ENCODE data around the gene SMYD4.
"Not testable (repeated sequence)": the region's sequence is repeated elsewhere in the genome, so short reads cannot be mapped to it uniquely, and the experiment has no call there.

The SMYD4 gene

DNA sequence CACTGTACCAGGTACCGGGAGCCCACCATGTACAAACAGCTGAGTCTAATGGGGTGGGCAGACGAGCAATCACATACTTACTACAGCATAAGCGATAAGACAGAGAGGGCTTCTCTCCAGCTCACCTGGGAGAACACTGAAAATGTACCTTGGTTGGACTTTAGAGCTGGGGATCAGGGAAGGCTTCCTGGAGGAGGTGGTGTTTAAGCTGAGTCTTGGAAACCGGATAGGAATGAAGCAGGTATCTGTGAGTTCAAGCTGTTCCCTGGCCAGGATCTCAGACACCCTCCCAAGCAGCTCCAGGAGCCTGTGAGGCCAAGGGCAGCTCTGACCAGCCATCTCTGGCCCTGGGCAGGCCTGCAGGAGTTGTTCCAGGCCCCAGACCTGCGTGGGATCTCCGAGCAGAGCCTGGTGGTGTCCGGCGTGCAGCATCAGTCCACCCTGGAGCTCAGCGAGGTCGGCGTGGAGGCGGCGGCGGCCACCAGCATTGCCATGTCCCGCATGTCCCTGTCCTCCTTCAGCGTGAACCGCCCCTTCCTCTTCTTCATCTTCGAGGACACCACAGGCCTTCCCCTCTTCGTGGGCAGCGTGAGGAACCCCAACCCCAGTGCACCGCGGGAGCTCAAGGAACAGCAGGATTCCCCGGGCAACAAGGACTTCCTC is 75.8 kb downstream of the SMYD4 start:
- no peak for DNase-seq

DNA sequence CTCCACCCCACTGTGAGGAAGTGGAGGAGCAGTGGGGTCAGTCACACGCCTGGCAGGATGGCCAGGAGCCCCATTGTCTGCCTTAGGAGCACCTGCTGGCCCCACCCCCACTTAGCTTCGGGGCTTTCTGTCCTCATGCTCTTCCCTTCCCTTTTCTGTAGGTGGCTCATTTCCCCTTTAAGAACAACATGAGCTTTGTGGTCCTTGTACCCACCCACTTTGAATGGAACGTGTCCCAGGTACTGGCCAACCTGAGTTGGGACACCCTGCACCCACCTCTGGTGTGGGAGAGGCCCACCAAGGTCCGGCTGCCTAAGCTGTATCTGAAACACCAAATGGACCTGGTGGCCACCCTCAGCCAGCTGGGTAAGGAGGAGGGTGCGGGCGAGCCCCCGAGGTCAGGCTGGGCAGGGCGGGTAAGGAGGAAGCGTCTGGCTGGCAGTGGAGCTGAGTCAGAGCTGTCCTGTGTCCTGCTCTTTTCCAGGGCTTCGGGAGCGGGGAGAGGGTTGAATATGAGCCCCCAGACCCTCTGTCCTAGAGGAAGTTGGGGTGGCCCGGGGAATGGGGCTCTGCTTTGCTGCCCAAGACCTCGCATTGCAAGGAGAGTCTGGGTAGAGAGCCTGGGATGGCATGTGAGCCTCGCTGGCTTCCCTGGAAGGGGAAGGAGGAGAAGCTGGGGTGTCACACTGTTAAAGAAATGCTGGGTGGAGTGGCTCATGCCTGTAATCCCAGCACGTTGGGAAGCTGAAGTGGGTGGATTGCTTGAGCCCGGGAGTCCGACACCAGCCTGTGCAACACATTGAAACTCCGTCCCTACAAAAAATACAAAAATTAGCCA is 77.1 kb downstream of the SMYD4 start:
- no peak for DNase-seq

DNA sequence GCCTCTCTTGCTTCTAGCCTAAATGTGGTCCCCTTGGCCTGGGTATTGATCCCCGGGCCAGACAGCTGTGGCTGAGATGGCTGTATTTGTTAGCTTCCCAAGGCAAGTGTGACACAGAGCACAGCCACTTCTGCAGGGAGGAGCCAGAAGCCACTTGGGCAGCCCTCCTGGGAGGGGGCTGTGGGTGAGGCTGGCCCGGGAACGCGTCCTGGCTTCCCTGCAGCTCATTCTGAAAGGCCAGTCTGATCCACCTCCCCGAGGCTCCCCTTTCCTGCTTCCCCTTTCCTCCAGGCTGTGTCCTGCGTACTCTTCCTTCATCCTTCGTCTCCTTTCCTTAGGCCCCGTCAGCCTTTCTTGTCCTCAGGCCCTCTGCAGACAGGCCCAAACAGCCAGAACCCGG is 79.1 kb downstream of the SMYD4 start:
- no peak for DNase-seq

DNA sequence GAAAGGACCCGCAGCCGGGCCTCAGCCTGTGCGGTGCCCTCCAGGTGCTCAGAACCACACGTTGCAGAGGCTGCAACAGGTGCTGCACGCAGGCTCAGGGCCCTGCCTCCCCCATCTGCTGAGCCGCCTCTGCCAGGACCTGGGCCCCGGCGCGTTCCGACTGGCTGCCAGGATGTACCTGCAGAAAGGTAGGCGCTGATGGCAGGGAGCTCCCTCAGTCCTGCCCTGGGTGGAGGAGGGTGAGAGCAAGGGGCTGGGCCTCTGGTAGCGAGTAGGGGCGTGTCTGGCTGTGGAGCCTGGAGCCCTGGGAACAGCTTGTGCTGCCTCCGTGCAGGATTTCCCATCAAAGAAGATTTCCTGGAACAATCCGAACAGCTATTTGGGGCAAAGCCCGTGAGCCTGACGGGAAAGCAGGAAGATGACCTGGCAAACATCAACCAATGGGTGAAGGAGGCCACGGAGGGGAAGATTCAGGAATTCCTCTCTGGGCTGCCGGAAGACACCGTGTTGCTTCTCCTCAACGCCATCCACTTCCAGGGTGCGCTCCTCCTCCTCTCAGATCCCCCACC is 82.6 kb downstream of the SMYD4 start:
- DNase-seq = no peak

DNA sequence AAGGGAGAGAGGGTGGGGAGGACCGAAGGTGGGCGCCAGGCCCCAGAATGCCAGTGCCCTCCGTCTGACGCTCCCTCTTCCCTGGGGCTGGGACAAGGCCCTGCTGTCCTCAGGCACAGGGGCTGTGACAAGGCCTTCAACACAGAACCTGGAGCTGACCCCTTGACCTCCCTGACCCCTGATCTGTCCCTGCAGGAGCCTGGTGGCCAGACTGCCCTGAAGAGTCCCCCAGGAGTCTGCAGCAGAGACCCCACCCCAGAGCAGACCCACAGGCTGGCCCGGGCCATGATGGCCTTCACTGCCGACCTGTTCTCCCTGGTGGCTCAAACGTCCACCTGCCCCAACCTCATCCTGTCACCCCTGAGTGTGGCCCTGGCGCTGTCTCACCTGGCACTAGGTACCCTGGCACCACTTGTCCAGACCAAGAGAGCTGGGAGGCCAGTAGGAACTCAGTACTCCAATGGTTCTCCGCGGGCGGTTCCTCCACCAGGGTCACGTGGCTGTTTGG is 84.1 kb downstream of the SMYD4 start:
- DNase-seq = no peak

DNA sequence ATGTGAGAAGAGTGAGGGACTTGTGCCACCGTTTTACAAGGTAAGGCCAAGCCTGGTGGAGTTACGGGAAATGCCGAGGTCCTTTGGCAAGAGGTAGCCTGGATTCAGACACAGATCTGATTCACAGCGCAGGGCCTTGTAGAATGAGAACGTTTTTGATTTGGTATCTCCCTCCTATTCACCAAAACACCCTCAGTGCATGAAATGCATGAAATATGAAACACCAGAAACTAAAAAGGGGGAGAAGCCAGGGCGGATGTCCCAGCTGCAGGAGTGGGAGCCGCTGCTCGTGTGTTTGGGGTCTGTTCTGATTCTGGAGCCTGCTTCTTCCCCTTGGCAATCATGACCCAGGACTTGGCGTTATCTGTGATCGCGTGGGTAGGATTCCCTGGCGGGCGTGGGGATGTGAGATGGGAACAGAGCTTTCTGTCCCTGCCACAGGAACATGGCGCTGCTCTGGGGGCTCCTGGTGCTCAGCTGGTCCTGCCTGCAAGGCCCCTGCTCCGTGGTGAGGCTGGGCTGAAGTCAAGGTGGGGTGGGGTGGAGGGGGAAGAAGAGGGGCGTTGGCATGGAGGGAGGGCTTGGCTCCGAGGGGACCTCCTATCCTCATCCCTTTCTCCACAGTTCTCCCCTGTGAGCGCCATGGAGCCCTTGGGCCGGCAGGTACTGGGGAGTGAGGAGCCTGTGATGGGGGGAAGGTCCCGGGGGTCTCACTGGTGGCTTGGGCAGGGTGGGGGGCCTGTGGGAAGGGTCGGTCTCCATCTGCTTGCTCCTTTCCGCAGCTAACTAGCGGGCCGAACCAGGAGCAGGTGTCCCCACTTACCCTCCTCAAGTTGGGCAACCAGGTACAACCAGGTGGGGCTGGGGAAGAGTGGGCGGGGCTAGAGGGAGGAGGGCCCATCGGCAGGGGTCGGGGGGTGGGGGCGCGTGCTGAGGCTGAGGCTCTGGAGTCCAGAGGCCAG is 84.9 kb downstream of the SMYD4 start:
- no peak for DNase-seq

DNA sequence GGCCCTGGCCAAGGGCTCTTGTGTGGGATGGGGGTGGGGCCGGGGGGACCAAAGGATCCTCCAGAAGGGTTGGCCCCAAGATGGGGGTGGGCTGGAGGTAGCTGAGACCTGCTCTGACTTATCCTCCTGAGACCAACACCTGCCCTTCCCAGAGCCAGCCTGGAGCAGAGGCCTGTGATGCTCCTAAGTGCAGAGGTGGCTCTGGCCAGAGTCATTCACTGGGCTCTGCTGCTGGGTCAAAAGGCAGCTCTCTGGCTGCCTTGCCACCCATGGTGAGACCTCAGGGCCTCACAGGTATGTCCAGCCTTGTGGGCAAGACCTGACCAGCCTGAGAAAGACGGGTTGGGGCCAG is 86.6 kb downstream of the SMYD4 start:
- no peak for DNase-seq

DNA sequence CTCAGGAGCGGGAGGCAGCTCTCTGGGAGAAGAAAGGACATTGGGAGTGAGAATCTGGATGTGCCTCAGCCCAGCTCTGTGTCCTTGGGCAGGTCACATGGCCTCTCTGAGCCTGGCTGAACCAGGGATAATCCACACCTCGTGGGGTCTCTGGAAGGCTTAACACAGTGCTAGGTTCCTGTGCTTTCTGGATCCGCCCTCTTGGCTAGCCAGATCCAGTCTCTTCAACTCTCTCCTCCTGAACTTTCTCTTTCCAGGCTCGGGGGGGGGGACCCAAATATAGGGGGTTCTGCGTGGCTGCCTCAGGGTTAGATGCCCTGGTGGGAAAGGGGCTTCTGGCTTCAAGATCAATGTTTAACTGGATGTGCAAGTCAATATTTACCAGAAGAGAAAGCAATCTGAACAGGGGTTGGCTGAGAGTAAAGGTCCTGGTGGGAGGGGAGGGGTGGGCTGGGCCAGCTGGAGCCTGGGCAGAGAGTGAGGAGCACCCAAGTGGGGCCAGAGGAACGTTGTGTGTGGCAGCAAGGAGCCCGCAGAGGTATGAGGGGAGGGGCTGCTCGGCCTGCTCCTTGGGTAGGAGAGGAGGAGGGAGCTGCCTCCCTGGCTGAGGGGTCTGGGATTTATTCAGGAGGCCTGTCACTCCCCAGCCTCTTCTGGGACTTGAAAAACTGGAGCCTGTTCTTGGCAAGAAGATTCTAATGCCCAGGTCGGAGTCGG is 87.2 kb downstream of the SMYD4 start, which contains the start of gene SERPINF2:
Gene SERPINF2, plus strand, starts transcription at position 501 of the 717 bp plus-strand sequence. CDS start 2,125 bp downstream, outside the sequence.
- no peak for DNase-seq

DNA sequence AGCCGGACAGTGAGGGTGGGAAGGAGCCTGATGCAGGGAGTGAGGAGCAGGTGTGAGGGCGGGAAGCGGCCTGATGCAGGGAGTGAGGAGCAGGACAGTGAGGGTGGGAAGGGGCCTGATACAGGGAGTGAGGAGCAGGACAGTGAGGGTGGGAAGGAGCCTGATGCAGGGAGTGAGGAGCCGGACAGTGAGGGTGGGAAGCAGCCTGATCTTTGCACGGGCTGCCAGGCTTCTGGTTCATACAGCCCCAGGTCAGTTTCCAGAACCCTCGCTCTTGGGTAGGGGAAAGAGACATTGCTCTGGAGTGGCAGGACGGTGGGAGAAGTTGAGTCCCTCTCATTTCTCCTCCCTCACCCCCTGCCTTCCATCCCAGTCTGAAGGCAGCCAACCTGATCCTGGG is 87.8 kb downstream of the SMYD4 start:
- DNase-seq = not testable (repeated sequence)

DNA sequence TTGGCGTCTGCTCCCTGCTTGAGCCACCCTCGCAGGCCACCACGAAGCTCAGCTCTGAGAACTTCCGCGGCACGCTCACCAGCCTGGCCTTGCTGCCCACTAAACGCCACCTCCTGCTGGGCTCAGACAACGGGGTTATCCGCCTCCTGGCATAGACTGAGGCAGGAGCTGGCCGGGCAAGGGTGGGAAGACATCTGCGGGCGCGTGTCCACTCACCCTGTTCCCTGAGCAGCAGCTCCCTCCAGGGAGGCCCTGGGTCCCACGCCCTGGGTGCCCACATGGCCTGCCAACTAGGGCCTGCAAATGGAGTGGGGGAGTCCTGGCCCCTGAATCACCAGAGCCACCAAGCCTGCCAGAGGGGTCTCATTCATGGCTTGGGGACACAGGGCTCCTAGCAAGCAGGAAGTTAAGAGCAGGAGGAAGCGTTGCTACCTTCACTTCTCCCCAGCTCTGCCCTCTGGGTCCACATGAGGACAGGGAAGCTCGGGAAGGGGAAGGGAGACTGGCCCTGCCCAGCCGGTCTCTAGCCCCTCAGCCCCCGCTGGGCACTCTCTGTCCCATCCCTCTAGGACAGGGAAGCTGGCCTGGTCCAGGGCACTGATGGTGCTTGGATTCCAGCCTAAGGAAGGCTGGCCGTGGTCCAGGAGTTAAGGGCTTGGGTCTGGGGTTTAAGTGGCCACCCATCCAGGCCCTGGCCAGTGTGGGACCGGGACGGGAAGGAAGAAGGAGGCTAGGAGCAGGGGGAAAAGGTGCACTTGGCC is 92.0 kb downstream of the SMYD4 start:
- DNase-seq = no peak

DNA sequence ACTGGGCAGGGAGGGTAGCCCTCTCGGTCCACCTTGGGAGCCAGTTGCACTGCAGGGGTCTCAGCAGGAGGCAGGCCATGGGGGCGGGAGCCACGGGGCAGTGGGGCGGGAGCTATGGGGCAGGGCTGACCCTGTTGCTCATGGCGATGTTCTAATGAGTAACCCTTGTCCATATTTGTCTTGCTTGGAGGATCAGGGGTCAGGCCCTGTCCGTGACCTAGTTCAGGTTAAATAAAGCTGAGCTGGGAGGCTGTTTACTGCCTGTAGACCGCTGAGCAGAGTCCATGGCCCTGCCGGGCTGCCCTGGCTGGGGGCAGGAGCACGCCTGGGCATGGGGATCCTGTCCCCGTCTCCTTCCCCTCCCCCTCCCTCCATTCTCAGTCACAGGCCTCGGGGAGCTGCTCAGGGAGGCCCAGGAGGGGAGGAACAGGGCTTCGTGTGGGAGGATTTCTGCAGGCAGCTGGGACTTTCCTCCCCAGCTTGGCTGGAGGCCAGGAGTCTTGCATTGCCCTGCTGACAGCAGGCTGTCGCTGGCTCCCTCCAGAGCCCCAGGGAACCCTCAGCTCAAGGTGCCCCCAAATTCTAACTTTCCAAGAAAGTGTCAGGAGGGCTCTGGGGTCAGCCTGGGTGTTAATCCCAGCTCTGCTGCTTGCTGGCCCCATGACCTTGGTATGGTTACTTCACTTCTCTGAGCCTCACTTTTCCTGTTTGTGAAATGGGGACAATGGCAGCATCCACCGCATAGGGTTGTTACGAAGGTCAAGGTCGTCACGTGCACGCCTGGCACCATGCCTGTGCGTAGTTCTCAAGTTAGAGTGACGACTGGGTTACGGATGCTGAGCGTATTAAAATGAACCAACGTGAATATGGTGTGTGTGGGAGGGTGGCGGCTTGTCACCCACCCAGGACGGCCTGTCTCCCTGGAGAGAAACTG is 93.1 kb downstream of the SMYD4 start:
- no peak for DNase-seq

DNA sequence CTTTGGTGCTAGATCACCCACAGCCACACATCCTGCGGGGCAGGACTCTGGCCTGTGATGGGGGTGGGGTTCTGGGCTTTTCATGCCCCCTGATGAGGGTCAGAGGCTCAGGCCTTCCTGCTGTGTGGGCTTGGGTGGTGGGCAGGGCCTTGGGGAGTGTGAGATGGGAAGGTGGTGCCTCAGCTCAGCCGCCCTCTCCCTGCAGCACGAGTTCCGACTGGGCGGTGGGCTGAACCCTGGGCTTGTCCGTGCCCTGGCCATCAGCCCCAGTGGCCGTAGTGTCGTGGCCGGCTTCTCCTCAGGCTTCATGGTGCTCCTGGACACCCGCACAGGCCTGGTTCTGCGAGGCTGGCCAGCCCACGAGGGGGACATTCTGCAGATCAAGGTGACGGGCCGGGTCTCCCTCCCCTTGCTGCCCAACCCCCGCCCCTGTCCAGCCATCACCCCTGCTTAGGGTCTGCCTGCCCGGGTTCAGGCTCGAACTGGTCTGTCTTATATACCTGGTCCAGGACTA is 93.8 kb downstream of the SMYD4 start:
- DNase-seq = no peak

DNA sequence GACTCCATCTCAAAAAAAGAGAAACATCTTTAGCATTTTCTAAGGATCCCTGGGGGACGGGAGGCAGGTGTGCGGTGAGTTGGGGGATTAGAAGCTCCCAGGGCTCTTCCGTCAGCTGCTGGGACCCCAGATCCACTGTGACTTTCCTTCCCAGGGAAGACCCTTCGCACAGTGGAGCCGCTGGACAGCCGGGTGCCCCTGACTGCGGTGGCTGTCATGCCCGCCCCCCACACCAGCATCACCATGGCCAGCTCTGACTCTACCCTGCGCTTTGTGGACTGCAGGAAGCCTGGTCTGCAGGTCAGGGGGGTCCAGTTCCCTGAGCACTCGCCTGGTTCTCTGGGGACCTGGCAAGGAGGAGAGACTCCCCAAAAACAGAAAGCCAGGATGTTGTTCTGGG is 94.3 kb downstream of the SMYD4 start:
- DNase-seq = no peak

DNA sequence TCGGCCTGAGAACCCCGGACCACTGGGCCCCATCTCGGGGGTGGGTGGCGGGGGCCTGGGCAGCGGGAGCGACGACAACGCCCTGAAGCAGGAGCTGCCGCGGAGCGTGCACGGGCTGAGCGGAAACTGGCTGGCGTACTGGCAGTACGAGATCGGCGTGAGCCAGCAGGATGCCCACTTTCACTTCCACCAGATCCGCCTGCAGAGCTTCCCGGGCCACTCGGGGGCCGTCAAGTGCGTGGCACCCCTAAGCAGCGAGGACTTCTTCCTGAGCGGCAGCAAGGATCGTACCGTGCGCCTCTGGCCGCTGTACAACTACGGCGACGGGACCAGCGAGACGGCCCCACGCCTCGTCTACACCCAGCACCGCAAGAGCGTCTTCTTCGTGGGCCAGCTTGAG is 95.9 kb downstream of the SMYD4 start:
- DNase-seq = no peak

DNA sequence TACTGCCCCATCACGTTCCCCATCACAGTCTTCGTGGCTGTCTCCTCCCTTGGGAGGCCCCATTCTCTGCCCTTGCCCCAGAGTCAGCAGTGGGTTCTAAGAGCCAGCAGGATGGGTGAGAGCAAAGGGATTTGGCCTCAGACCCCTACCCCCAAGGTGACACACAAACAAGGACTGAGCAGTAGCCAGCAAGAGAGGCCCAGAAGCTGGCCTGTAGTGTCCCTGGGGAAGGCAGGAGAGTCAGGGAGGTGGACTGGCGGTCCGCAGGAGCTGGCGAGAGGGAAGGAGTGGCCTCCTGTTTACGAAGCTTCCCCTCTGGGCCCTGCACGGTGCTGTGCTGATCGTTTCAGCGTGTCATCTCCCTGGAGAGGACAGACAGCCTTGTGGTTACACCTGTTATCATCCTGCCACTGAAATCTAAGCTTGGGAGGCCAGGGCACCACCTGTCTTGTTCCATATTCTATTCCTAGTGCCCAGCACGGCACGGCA is 96.8 kb downstream of the SMYD4 start:
- DNase-seq = no peak

DNA sequence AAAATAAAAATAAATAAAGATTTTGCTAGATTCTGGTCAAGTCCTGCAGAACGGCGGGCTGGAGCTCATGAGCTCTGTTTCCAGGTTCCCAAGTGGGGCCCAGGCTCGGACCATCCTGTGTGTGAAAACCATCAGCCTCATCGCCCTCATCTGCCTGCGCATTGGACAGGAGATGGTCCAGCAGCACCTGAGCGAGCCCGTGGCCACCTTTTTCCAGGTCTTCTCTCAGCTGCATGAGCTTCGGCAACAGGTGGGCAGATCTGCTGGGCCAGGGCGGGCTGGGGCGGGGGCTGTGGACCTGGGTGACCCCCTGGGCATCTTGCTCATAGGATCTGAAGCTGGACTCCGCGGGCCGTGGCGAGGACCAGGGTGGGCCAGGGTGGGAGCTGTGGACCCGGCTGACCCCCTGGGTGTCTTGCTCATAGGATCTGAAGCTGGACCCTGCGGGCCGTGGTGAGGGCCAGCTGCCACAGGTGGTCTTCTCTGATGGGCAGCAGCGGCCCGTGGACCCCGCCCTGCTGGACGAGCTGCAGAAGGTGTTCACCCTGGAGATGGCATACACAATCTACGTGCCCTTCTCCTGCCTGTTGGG is 97.4 kb downstream of the SMYD4 start:
- no peak for DNase-seq

DNA sequence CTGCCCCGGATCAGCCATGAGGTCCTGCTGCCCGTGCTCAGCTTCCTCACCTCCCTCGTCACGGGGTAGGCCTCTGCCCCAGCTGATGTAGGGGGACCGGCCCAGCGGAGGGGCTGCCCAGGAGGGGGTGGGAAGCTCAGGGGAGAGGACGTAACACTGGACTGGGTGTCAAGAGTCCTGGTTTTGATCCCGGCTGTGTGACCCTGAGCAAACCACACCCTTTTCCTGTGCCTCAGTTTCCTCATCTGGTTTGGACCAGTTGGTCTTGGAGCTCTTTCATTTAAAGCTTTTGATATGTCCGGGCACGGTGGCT is 98.6 kb downstream of the SMYD4 start:
- DNase-seq = no peak

DNA sequence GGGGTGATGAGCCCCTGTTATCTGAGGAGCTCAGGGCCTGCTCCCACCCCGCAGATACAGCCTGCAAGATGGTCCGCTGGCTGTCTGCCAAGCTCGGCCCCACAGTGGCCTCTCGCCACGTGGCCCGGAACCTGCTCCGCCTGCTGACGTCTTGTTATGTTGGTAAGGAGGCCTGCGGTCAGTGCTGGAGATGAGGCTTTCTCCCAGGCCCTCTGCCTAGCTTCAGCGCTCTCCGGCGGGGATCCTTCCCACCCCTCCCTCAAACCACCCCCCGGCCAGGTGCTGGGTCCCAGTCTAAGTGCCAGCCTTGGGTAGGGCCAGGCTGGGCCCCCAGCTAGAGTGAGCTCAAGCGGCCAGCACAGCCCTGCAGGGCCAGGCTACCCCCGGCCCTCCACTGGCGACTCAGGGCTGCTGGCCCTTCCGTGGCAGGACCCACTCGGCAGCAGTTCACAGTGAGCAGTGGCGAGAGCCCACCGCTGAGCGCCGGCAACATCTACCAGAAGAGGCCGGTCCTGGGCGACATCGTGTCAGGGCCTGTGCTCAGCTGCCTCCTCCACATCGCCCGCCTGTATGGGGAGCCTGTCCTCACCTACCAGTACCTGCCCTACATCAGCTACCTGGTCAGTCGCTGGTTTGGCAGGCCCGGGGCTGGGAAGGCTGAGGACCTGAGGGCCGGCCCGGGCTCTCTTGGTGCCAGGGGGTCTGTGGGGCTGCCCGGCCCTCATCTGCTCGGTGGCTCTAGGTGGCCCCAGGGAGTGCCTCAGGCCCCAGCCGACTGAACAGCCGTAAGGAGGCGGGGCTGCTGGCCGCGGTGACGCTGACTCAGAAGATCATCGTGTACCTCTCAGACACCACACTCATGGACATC is 99.1 kb downstream of the SMYD4 start:
- DNase-seq = no peak

DNA sequence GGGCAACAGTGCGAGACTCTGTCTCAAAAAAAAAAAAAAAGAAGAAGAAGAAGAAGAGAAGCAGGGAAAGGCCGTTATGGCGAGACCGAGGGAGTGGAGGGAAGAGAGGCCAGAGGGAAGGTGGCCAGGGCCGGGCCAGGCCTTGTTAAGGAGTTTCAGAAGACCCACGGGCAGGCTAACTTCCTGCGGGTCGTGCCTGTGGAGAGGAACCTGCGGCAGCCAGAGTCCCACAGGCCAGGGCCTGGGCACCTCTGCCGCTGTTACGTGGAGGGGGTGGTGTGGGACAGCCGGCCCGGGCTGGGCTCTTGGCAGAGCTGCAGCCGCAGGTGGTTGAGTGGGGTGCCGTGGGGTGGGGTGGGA is 99.8 kb downstream of the SMYD4 start:
- DNase-seq = no peak

All from activated CD8-positive, alpha-beta memory T cell treated with anti-CD3 and anti-CD28 coated beads, Interleukin-2, amount 50 U/mL, for 48 hours (primary cell).